ENCODE results near the gene B4GALNT2.

GRCh38 chr17:49120166-49120565, 12.4 kb upstream of the B4GALNT2 start:
- TF ChIP-seq CTCF (IDR thresholded peaks at IDR 0.05) (no peak), POLR2A (IDR thresholded peaks at IDR 0.05) (no peak)
